ENCODE results near the gene ARHGAP24. TPM values are rescaled to one million over a fixed set of nuclear protein-coding genes. Genes with fewer than 3 reads are reported as not detected.

Gene ARHGAP24
- total and polyA plus RNA-seq, 2 of the 13 experiments (the other 11 are each of a cell fraction or from before 2014, with no cell fraction given) = 0.07 to 0.55 TPM

- TF ChIP-seq ZFX (CRISPR knock-in tag; IDR thresholded peaks at IDR 0.05; ENCODE audit: low read depth) = no peak
- no peak for TF ChIP-seq CBX2 (IDR thresholded peaks at IDR 0.05; ENCODE audit: low read depth, low read length)
- TF ChIP-seq CBX2 (CRISPR knock-in tag; IDR thresholded peaks at IDR 0.05; ENCODE audit: low read depth) = no peak
- TF ChIP-seq ONECUT2 (CRISPR knock-in tag; IDR thresholded peaks at IDR 0.05) = no peak
- no peak for TF ChIP-seq ZMYM2 (CRISPR knock-in tag; IDR thresholded peaks at IDR 0.05)
- no peak for TF ChIP-seq RBFOX2 (IDR thresholded peaks at IDR 0.05; ENCODE audit: low read depth, low read length)
- no peak for TF ChIP-seq ZNF256 (CRISPR knock-in tag; conservative IDR thresholded peaks at IDR 0.05)
- no peak for TF ChIP-seq ZNF274 (CRISPR knock-in tag; IDR thresholded peaks at IDR 0.05)
- no peak for TF ChIP-seq MIER3 (CRISPR knock-in tag; IDR thresholded peaks at IDR 0.05; ENCODE audit: borderline replicate concordance)
- no peak for TF ChIP-seq PAF1 (CRISPR knock-in tag; IDR thresholded peaks at IDR 0.05)
- TF ChIP-seq HES4 (CRISPR knock-in tag; IDR thresholded peaks at IDR 0.05; ENCODE audit: borderline replicate concordance) = no peak
- TF ChIP-seq REPIN1 (CRISPR knock-in tag; IDR thresholded peaks at IDR 0.05; ENCODE audit: borderline replicate concordance, low read depth) = no peak
- no peak for TF ChIP-seq ZNF282 (IDR thresholded peaks at IDR 0.05; ENCODE audit: partially characterized antibody)
- no peak for TF ChIP-seq ZBTB10 (CRISPR knock-in tag; IDR thresholded peaks at IDR 0.05; ENCODE audit: borderline replicate concordance)
- Histone ChIP-seq H3K27me3 (ENCODE audit: control insufficient read depth in 1 of 2, insufficient read depth in 2 of 2, low read length in 2 of 2) (no peaks in the 10 kb centered on the region), H3K27ac (ENCODE audit: extremely low read length, insufficient read depth, low read length) (no peak overlapping the region), H2AFZ (ENCODE audit: low read length) (no peak overlapping the region), H3K9me3 (ENCODE audit: low read length) (no peaks in the 10 kb centered on the region), H4K20me1 (ENCODE audit: insufficient read depth, low read length) (no peaks in the 10 kb centered on the region), H3K9ac (ENCODE audit: insufficient read depth, low read depth, low read length) (no peak overlapping the region), H3K79me2 (ENCODE audit: insufficient read depth, low read length) (no peaks in the 10 kb centered on the region), H3K4me2 (ENCODE audit: low read depth, low read length) (no peak overlapping the region), H3K4me3 (replicated peaks in 1 of 3; ENCODE audit: insufficient read depth in 1 of 3, low read depth in 2 of 3, low read length in 3 of 3) (no peak overlapping the region), H3K36me3 (replicated peaks in 1 of 2; ENCODE audit: control insufficient read depth in 1 of 2, insufficient read depth in 2 of 2, low read length in 2 of 2) (no peaks in the 10 kb centered on the region), H3K4me1 (ENCODE audit: insufficient read depth, low read length) (no peaks in the 10 kb centered on the region)
- WGBS (ENCODE audit: low lambda C conversion rate) = 34% methylated on average over 2 of the region's 4 CpGs
- ChIA-PET POLR2A (no interaction called here), CTCF (ENCODE audit: low intra/inter-chr PET ratio, low total read pairs) (no interaction called here)
- no peak for DNase-seq (ENCODE audit: low spot score)
- in situ Hi-C loops (cut with HindIII; ENCODE audit: extremely low pct_ligation_motif_present, low pct_unique_long_range_greater_than_20kb) (no loop called here), intact Hi-C loops (cut with micrococcal nuclease; ENCODE audit: unreplicated experiment) (no loop called here)
- FAIRE-seq = no peak
- ATAC-seq = peak; percentile 60; the same call in 2 of the 3 replicates
- BruUV-seq (replicated peaks) = no TSS peak
Measured at GRCh38 chr4:86033171-86033570, 558.2 kb downstream of the ARHGAP24 start.

Data from HepG2 (cell line).